HepG2 (cell line): ENCODE measurements around the gene ACKR4. TPM values are rescaled to one million over a fixed set of nuclear protein-coding genes. Genes with fewer than 3 reads are reported as not detected.

Experiments
- ATAC-seq: fragments of 200-7000 bp; cut with Tn5 transposase; 3 replicates; pipeline ENCODE4 v1.9.1; 2020; ENCODE audit warnings: mild to moderate bottlenecking, moderate library complexity
- BruUV-seq: library from RNA; stranded (reverse); fragments of 400-500 nt; replicated peaks from 2 replicates; lab custom pipeline; 2021; lab: Mats Ljungman, UMichigan
- CTCF ChIA-PET: fragments of 300-600 bp; formaldehyde crosslinking; extraction: SDS; loops from one replicate; lab custom pipeline; 2021; ENCODE audit warnings: low total read pairs, inconsistent platforms, low intra/inter-chr PET ratio; lab: Yijun Ruan, JAX
- POLR2A ChIA-PET: fragments of 350-600 bp; sonication (Branson Sonifier 250); formaldehyde crosslinking; loops from one replicate; lab custom pipeline; 2020; ENCODE audit warnings: antibody characterized with exemption, inconsistent platforms; lab: Yijun Ruan, JAX
- DNase-seq: peaks from one replicate; pipeline ENCODE4 v3.0.0-alpha.2; 2015; ENCODE audit warnings: low spot score
- FAIRE-seq: peaks from 3 replicates; lab custom pipeline; 2011; peaks lifted over from hg19 to GRCh38; lab: Jason Lieb, UNC
- H2AFZ ChIP-seq: one replicate; pipeline ENCODE4 v1.6.1; 2011; ENCODE audit warnings: low read length, inconsistent platforms
- H3K27ac ChIP-seq: fragments of 300-600 bp; 3 replicates; pipeline ENCODE4 v1.8.0; 2011; ENCODE audit warnings: mixed run types, mild to moderate bottlenecking, mixed read lengths, low read length, inconsistent platforms; ENCODE audit not compliant: insufficient read depth; ENCODE audit errors: extremely low read length
- H3K27me3 ChIP-seq, 2 experiments: fragments of 200-600 bp in 1 of 2; 2 replicates in 1 of 2; 3 replicates in 1 of 2; pipeline versions ENCODE4 v1.6.0 to v1.8.0; 2011; ENCODE audit warnings: low read length in 2 of 2, mild to moderate bottlenecking in 2 of 2, moderate library complexity in 2 of 2, inconsistent platforms in 1 of 2; ENCODE audit not compliant: insufficient read depth in 2 of 2, control insufficient read depth in 1 of 2
- H3K36me3 ChIP-seq, 2 experiments: fragments of 200-600 bp in 1 of 2; replicated peaks in 1 of 2; 2 replicates in 1 of 2; 3 replicates in 1 of 2; pipeline versions ENCODE4 v1.5.1 to v1.8.0; 2011; ENCODE audit warnings: low read length in 2 of 2, inconsistent platforms in 1 of 2; ENCODE audit not compliant: insufficient read depth in 2 of 2, control insufficient read depth in 1 of 2
- H3K4me1 ChIP-seq: 2 replicates; pipeline ENCODE4 v1.5.1; 2012; ENCODE audit warnings: low read length, inconsistent platforms; ENCODE audit not compliant: insufficient read depth
- H3K4me2 ChIP-seq: 2 replicates; pipeline ENCODE4 v1.6.0; 2011; ENCODE audit warnings: low read depth, low read length, inconsistent platforms
- H3K4me3 ChIP-seq, 3 experiments: fragments of 200-600 bp in 1 of 3; sonication (generic), shearing (Covaris generic) in 1 of 3; replicated peaks in 1 of 3; 2 replicates each; pipeline ENCODE4 v1.5.1; 2011 to 2016; ENCODE audit warnings: low read length in 3 of 3, inconsistent platforms in 2 of 3, low read depth in 2 of 3, mild to moderate bottlenecking in 2 of 3, control low read depth in 1 of 3, mixed read lengths in 1 of 3; ENCODE audit not compliant: insufficient read depth in 1 of 3
- H3K79me2 ChIP-seq: one replicate; pipeline ENCODE4 v1.6.1; 2011; ENCODE audit warnings: low read length, inconsistent platforms; ENCODE audit not compliant: insufficient read depth
- H3K9ac ChIP-seq: 2 replicates; pipeline ENCODE4 v1.6.0; 2011; ENCODE audit warnings: mild to moderate bottlenecking, low read depth, low read length, inconsistent platforms; ENCODE audit not compliant: insufficient read depth
- H3K9me3 ChIP-seq: 2 replicates; pipeline ENCODE4 v1.5.1; 2012; ENCODE audit warnings: mild to moderate bottlenecking, low read length
- H4K20me1 ChIP-seq: 2 replicates; pipeline ENCODE4 v1.6.0; 2011; ENCODE audit warnings: inconsistent platforms, mild to moderate bottlenecking, low read length, moderate library complexity; ENCODE audit not compliant: insufficient read depth
- BRD4 ChIP-seq: sonication (generic); formaldehyde crosslinking; IDR thresholded peaks from 2 replicates; pipeline ENCODE4 v1.4.0; 2020; ENCODE audit warnings: missing genetic modification reagents
- CEBPB ChIP-seq: IDR thresholded peaks from 2 replicates; pipeline ENCODE4 v1.6.1; 2011; ENCODE audit warnings: low read depth, low read length, improper control_type of control experiment, borderline replicate concordance
- CREB1 ChIP-seq, 2 experiments: fragments of 450-650 bp in 1 of 2; IDR thresholded peaks; 2 replicates each; pipeline ENCODE4 v1.6.1; 2016 to 2017; ENCODE audit warnings: control low read depth in 1 of 2, mild to moderate bottlenecking in 1 of 2, missing compliant biosample characterization in 1 of 2, missing genetic modification characterization in 1 of 2
- REST ChIP-seq, 2 experiments: IDR thresholded peaks; 2 replicates each; pipeline ENCODE4 v1.6.1; 2011 to 2012; ENCODE audit warnings: low read length in 2 of 2, borderline replicate concordance in 1 of 2, low read depth in 1 of 2, mild to moderate bottlenecking in 1 of 2, moderate library complexity in 1 of 2
- SIN3B ChIP-seq: fragments of 150-350 bp; IDR thresholded peaks from 2 replicates; pipeline ENCODE4 v1.6.1; 2014; ENCODE audit warnings: low read length
- ZBTB34 ChIP-seq: sonication (generic); formaldehyde crosslinking; IDR thresholded peaks from 2 replicates; pipeline ENCODE4 v1.8.0; 2022; ENCODE audit warnings: mild to moderate bottlenecking, missing genetic modification reagents
- ZFAT ChIP-seq: sonication (generic); formaldehyde crosslinking; conservative IDR thresholded peaks from 2 replicates; pipeline ENCODE4 v1.8.1; 2023; ENCODE audit warnings: missing genetic modification reagents, inconsistent platforms
- ZFYVE20 ChIP-seq: sonication (generic); formaldehyde crosslinking; IDR thresholded peaks from 2 replicates; pipeline ENCODE4 v1.8.0; 2023; ENCODE audit warnings: low read depth, mild to moderate bottlenecking, moderate library complexity, missing genetic modification reagents, borderline replicate concordance
- ZNF207 ChIP-seq: fragments of 450-650 bp; IDR thresholded peaks from 2 replicates; pipeline ENCODE4 v1.6.1; 2016; ENCODE audit warnings: antibody characterized with exemption, borderline replicate concordance
- ZNF282 ChIP-seq: fragments of 450-650 bp; IDR thresholded peaks from 2 replicates; pipeline ENCODE4 v1.6.1; 2018; ENCODE audit not compliant: partially characterized antibody
- ZNF33B ChIP-seq: sonication (generic); formaldehyde crosslinking; IDR thresholded peaks from 2 replicates; pipeline ENCODE4 v1.5.1; 2020; ENCODE audit warnings: mild to moderate bottlenecking, missing genetic modification reagents
- ZNF678 ChIP-seq: sonication (generic); formaldehyde crosslinking; IDR thresholded peaks from 2 replicates; pipeline ENCODE4 v1.4.0; 2020; ENCODE audit warnings: mild to moderate bottlenecking, missing genetic modification reagents
- ZNF775 ChIP-seq: sonication (generic); formaldehyde crosslinking; IDR thresholded peaks from 2 replicates; pipeline ENCODE4 v1.4.0; 2020; ENCODE audit warnings: missing genetic modification reagents, mild to moderate bottlenecking, moderate library complexity, borderline replicate concordance
- WGBS: methylation state at CpG from one replicate; pipeline ENCODE4 v1.1.6; 2017; ENCODE audit warnings: low lambda C conversion rate; 5-methylcytosine and 5-hydroxymethylcytosine counted together
- in situ Hi-C: cut with HindIII; loops from 2 replicates; pipeline ENCODE4 v1.10.0; 2017; ENCODE audit warnings: low pct_unique_long_range_greater_than_20kb; ENCODE audit not compliant: extremely low pct_ligation_motif_present
- intact Hi-C: fragments of 100-400 bp; cut with micrococcal nuclease; formaldehyde crosslinking; loops from one replicate; pipeline ENCODE4 v1.10.0; 2022; ENCODE audit not compliant: unreplicated experiment
- polyA plus RNA-seq, 8 experiments: library from polyadenylated mRNA; depleted of rRNA in 3 of 8; stranded (reverse) in 7 of 8; unstranded in 1 of 8; fragments of >200 nt; fragmentation: Illumina TruSeq in 4 of 8; extraction: Trizol in 4 of 8; gene quantifications; 2 replicates each; pipeline versions ENCODE4 v1.2.1 to v1.2.3, GENCODE V29; 2011 to 2016; ENCODE audit warnings: low read depth in 4 of 8, missing spikeins in 1 of 8, mixed read lengths in 1 of 8; ENCODE audit not compliant: insufficient read depth in 1 of 8
- total RNA-seq, 5 experiments: library from RNA; depleted of rRNA; stranded (reverse); fragments of >200 nt; fragmentation: Illumina TruSeq; extraction: Trizol; gene quantifications; 2 replicates each; pipeline ENCODE4 v1.2.3, GENCODE V29; 2016; ENCODE audit warnings: low read depth in 1 of 5

ACKR4 gene
- total and polyA plus RNA-seq, 2 of the 13 experiments (the other 11 are each of a cell fraction or from before 2014, with no cell fraction given) = 0.16 TPM; not detected in 1

- Histone ChIP-seq H4K20me1 (no peaks in the 10 kb centered on the region), H3K79me2 (no peaks in the 10 kb centered on the region), H3K36me3 (peaks cover 3 to 9% of the 10 kb centered on the region in 2 experiments; a peak in 2 of 5 replicates), H3K9me3 (no peaks in the 10 kb centered on the region), H3K4me2 (no peak overlapping the region), H3K4me3 (no peak overlapping the region), H3K9ac (no peak overlapping the region), H3K27me3 (no peaks in the 10 kb centered on the region), H3K27ac (no peak overlapping the region), H3K4me1 (no peaks in the 10 kb centered on the region), H2AFZ (no peak overlapping the region)
- BruUV-seq = no TSS peak
- intact Hi-C loops = no loop called here
- no peak for ATAC-seq
- WGBS = 92% methylated on average over 4 of the region's 4 CpGs
- POLR2A ChIA-PET = no interaction called here
- in situ Hi-C loops = no loop called here
- CTCF ChIA-PET = no interaction called here
- no peak for TF ChIP-seq ZFAT (CRISPR knock-in tag)
- no peak for TF ChIP-seq CREB1 (IDR thresholded peaks at IDR 0.05)
- no peak for TF ChIP-seq CREB1 (CRISPR knock-in tag; IDR thresholded peaks at IDR 0.05)
- TF ChIP-seq ZFYVE20 (CRISPR knock-in tag) = no peak
- TF ChIP-seq ZNF33B = no peak
- no peak for TF ChIP-seq ZBTB34 (CRISPR knock-in tag)
- TF ChIP-seq ZNF775 = no peak
- TF ChIP-seq SIN3B = no peak
- no peak for TF ChIP-seq CEBPB
- no peak for TF ChIP-seq ZNF207
- no peak for TF ChIP-seq ZNF678 (CRISPR knock-in tag)
- no peak for TF ChIP-seq ZNF282
- TF ChIP-seq BRD4 (CRISPR knock-in tag) = no peak
- TF ChIP-seq REST (IDR thresholded peaks at IDR 0.05; ENCODE audit: borderline replicate concordance in 1 of 2, low read depth in 1 of 2, low read length in 2 of 2) = no peak
- DNase-seq = no peak
- FAIRE-seq = no peak
These were observed 36.1 kb upstream of the ACKR4 start for GRCh38 chr3:132561003-132561402.
